SK-N-MC (cell line): ENCODE measurements around the gene KCNH2.

Experiments used
- EZH2 ChIP-seq: fragments of 200-600 bp; sonication (generic); IDR thresholded peaks from one replicate; pipeline ENCODE4 v1.6.1; 2017; ENCODE audit warnings: antibody characterized with exemption
- POLR2AphosphoS5 ChIP-seq: IDR thresholded peaks from 2 replicates; pipeline ENCODE4 v1.6.1; 2012; ENCODE audit warnings: mild to moderate bottlenecking, low read depth, low read length, borderline replicate concordance

- TF ChIP-seq EZH2 (no peak), POLR2AphosphoS5 (no peak)
Measured at GRCh38 chr7:150927157-150927955, 50.8 kb downstream of the KCNH2 start.
